Pancreas (tissue), 10 donors: ENCODE measurements around the gene CDC42BPA. TPM values are rescaled to one million over a fixed set of nuclear protein-coding genes. Genes with fewer than 3 reads are reported as not detected.
"Not testable (repeated sequence)": the region's sequence is repeated elsewhere in the genome, so short reads cannot be mapped to it uniquely, and the experiment has no call there.

Experiments
- ATAC-seq, 4 donors: fragments of 200-7000 bp; cut with Tn5 transposase; one replicate each; pipeline versions ENCODE4 v1.8.0 to v1.9.1; 2020; ENCODE audit warnings: mild to moderate bottlenecking in 4 of 4, moderate library complexity in 4 of 4
- DNase-seq, 6 donors: peaks; one replicate each; pipeline ENCODE4 v3.0.0-alpha.2; 2020
- FAIRE-seq: peaks from 2 replicates; lab custom pipeline; 2012; peaks lifted over from hg19 to GRCh38; lab: Jason Lieb, UNC
- H3K27ac ChIP-seq, 4 donors: fragments of 200-600 bp; sonication (generic); 1 replicate in 3 of 4; 2 replicates in 1 of 4; pipeline versions ENCODE4 v1.5.0 to v1.8.0; 2020
- H3K27me3 ChIP-seq, 4 donors: fragments of 200-600 bp; one replicate each; pipeline ENCODE4 v1.8.0; 2021
- H3K36me3 ChIP-seq, 3 donors: fragments of 200-600 bp; sonication (generic) in 1 of 3; one replicate each; pipeline versions ENCODE4 v1.5.0 to v1.8.0; 2020 to 2021
- H3K4me1 ChIP-seq, 3 donors: fragments of 200-600 bp; one replicate each; pipeline ENCODE4 v1.8.0; 2021
- H3K4me3 ChIP-seq, 4 donors: fragments of 200-600 bp; sonication (generic) in 2 of 4; one replicate each; pipeline versions ENCODE4 v1.5.0 to v1.8.0; 2020 to 2021
- H3K9me3 ChIP-seq, 4 donors: fragments of 200-600 bp; one replicate each; pipeline ENCODE4 v1.8.0; 2021
- WGBS, 2 donors: extraction: QIAGEN DNeasy Blood & Tissue Kit; methylation state at CpG; one replicate each; pipeline ENCODE4 v1.1.7; 2013; 5-methylcytosine and 5-hydroxymethylcytosine counted together
- intact Hi-C, 3 donors: fragments of 100-400 bp; cut with DNase I; formaldehyde crosslinking; loops; one replicate each; pipeline versions ENCODE4 v1.11.1 to v1.14.2; 2022
- polyA plus RNA-seq, 2 donors: library from polyadenylated mRNA; stranded (reverse); fragments of 200-250 nt; gene quantifications; one replicate each; pipeline ENCODE4 v1.2.3, GENCODE V29; 2013
- total RNA-seq, 6 donors: library from RNA; stranded (reverse); fragmentation: NEBNext Ultra II Directional in 4 of 6; extraction: Animal tissue kit (Norgen Biotek cat#: 25700) in 4 of 6; gene quantifications; one replicate each; pipeline versions ENCODE4 v1.2.1 to v1.2.4, GENCODE V29; 2021 to 2023
- TF ChIP-seq, protein P1 (sequence below), 4 donors: fragments of 200-600 bp; sonication (generic) in 3 of 4; IDR thresholded peaks; one replicate each; pipeline versions ENCODE4 v1.5.0 to v1.8.0; 2021; ENCODE audit warnings: antibody characterized with exemption in 4 of 4
- donor health status: healthy with polysubstance abuse.
- donor health status: DM: no; HTN: no; CAD: no; lungs with moderate emphysema.
- donor health status: DM: no; HTN: no; CAD: no.
- donor health status: control.
- donor health status: control.
- donor health status: Bipolar disorder and iron deficiency.
- donor health status: DM: yes; HTN: yes; CAD: no.
- donor health status: DM: no; HTN: no; CAD: no.
- donor health status: DM: no; HTN: no; CAD: no.
- donor health status: DM: yes; HTN: yes; CAD: no.

Gene CDC42BPA
- total and polyA plus RNA-seq, 8 donors = 5.3 to 22.5 (median 16.5) TPM

DNA sequence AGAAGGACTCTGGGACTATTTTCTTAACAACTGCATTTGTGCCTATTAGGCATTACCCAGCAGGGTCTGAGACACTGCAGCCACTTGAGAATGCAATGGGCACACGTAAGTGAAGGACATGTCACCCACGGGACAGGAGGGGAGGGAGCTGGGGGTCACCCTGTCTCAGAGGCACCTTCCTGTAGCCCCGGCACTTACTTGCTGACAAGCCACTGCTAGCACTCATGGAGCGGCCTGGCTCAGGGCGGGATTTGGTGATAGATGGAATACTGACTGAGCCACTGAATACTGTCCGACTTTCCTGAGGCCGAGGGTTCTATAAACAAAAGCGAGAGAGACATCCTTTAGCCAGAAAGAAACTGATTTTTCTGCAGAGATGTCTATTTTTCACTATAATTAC lies 313.5 kb downstream of the CDC42BPA start:
- TF ChIP-seq, protein P1, sequence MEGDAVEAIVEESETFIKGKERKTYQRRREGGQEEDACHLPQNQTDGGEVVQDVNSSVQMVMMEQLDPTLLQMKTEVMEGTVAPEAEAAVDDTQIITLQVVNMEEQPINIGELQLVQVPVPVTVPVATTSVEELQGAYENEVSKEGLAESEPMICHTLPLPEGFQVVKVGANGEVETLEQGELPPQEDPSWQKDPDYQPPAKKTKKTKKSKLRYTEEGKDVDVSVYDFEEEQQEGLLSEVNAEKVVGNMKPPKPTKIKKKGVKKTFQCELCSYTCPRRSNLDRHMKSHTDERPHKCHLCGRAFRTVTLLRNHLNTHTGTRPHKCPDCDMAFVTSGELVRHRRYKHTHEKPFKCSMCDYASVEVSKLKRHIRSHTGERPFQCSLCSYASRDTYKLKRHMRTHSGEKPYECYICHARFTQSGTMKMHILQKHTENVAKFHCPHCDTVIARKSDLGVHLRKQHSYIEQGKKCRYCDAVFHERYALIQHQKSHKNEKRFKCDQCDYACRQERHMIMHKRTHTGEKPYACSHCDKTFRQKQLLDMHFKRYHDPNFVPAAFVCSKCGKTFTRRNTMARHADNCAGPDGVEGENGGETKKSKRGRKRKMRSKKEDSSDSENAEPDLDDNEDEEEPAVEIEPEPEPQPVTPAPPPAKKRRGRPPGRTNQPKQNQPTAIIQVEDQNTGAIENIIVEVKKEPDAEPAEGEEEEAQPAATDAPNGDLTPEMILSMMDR (IDR thresholded peaks at IDR 0.05) = no peak
- no peak for ATAC-seq
- DNase-seq = no peak
- no peaks in the 10 kb centered on the region for H3K9me3 ChIP-seq
- H3K27ac ChIP-seq = no peak overlapping the region
- intact Hi-C loops = no loop called here
- H3K27me3 ChIP-seq = no peaks in the 10 kb centered on the region
- no peak for FAIRE-seq
- no peak overlapping the region for H3K4me3 ChIP-seq
- no peaks in the 10 kb centered on the region for H3K4me1 ChIP-seq
- peaks cover 0 to 4% (median 0%) of the 10 kb centered on the region in 3 donors for H3K36me3 ChIP-seq
- WGBS, 2 donors = 96 to 98% methylated on average over 8 of the region's 8 CpGs

DNA sequence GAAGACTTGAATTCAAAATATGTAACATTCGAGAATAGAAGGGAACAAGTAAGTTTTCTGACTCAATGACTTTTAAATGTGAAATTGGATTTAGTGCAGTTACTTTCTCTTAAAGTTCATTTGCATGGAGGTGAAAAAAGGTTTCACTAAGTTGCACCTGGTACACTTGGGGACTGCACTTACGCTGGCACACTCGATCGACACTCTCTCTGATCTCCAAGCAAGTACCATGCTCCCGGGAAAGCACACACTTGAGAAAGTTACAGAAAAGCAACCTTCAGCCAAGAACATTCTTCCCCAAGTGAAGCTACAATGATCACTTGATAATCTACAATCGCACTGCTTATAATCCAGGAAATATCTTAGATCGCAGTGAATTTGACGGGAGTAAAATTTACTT lies 315.1 kb downstream of the CDC42BPA start:
- FAIRE-seq = no peak
- ATAC-seq = no peak
- WGBS, 2 donors = 96 to 97% methylated on average over 8 of the region's 8 CpGs
- no peaks in the 10 kb centered on the region for H3K27me3 ChIP-seq
- no peaks in the 10 kb centered on the region for H3K9me3 ChIP-seq
- intact Hi-C loops = no loop called here
- H3K4me3 ChIP-seq = no peak overlapping the region
- H3K27ac ChIP-seq = no peak overlapping the region
- TF ChIP-seq, protein P1 (IDR thresholded peaks at IDR 0.05) = no peak
- DNase-seq = no peak
- peaks cover 0 to 4% (median 0%) of the 10 kb centered on the region in 3 donors for H3K36me3 ChIP-seq
- no peaks in the 10 kb centered on the region for H3K4me1 ChIP-seq

DNA sequence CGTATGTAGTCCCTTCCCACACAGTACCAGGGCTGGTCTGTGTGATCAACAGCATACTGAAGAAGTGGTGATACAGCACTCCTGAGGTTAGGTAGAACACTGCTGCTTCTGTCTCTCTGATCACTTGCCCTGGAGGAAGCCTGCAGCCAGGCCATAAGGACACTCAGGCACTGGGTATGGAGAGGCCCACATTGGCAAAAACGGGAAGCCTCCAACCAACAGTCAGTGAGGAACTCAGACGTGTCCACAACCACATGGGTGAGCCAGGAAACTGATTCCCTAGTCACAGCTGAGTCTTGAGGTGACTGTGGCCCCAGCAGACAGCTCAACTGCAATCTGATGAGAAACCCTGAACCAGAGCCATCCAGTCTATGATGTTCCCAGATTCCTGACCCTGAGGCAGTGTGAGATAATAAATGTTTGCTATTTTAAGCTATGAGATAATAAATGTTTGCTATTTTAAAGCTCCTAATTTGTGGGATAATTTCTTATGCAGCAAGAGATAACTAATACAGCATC lies 315.7 kb downstream of the CDC42BPA start:
- no peaks in the 10 kb centered on the region for H3K9me3 ChIP-seq
- H3K27ac ChIP-seq = no peak overlapping the region
- no peaks in the 10 kb centered on the region for H3K27me3 ChIP-seq
- H3K4me3 ChIP-seq = no peak overlapping the region
- peaks cover 0 to 4% (median 0%) of the 10 kb centered on the region in 3 donors for H3K36me3 ChIP-seq
- no peak for FAIRE-seq
- no peak for DNase-seq
- no peak for ATAC-seq
- TF ChIP-seq, protein P1 (IDR thresholded peaks at IDR 0.05) = no peak
- intact Hi-C loops = no loop called here
- WGBS, 2 donors = 43 to 64% methylated on average over 3 of the region's 3 CpGs
- H3K4me1 ChIP-seq = no peaks in the 10 kb centered on the region

- 98 to 100% methylated on average over 2 of the region's 2 CpGs for WGBS, 2 donors
Measured at GRCh38 chr1:226999579-226999978, 318.7 kb downstream of the CDC42BPA start.

GRCh38 chr1:226995365-226996332 lies 322.6 kb downstream of the CDC42BPA start:
- no peak for DNase-seq
- no peak for ATAC-seq
- Histone ChIP-seq H3K27ac (no peak overlapping the region), H3K4me3 (no peak overlapping the region), H3K4me1 (peaks cover 0 to 3% (median 2%) of the 10 kb centered on the region in 3 donors), H3K36me3 (peaks cover 0 to 15% (median 4%) of the 10 kb centered on the region in 3 donors), H3K27me3 (no peaks in the 10 kb centered on the region), H3K9me3 (no peaks in the 10 kb centered on the region)
- WGBS, 2 donors = 85 to 88% methylated on average over 13 of the region's 13 CpGs
- TF ChIP-seq, protein P1 (IDR thresholded peaks at IDR 0.05) = no peak
- intact Hi-C loops = no loop called here
- FAIRE-seq = no peak

More at GRCh38 chr1:226999579-226999978, 318.7 kb downstream of the CDC42BPA start:
- H3K9me3 ChIP-seq, H3K27me3 ChIP-seq, FAIRE-seq, H3K27ac ChIP-seq, DNase-seq, ATAC-seq, H3K4me3 ChIP-seq, intact Hi-C loops, H3K36me3 ChIP-seq, H3K4me1 ChIP-seq: not testable (repeated sequence)
